GM23338 (cell line): Measurements from ENCODE around the gene NCKAP5. TPM values are rescaled to one million over a fixed set of nuclear protein-coding genes. Genes with fewer than 3 reads are reported as not detected.

Source experiments
- ATAC-seq: fragments of 200-7000 bp; cut with Tn5 transposase; 3 replicates; pipeline ENCODE4 v1.9.1; 2020
- DNase-seq: peaks from one replicate; pipeline ENCODE4 v3.0.0-alpha.2; 2015; ENCODE audit warnings: low spot score
- H2AFZ ChIP-seq: fragments of 200-600 bp; sonication (generic); 2 replicates; pipeline ENCODE4 v1.8.0; 2016; ENCODE audit warnings: antibody characterized with exemption, mild to moderate bottlenecking, moderate library complexity
- H3F3A ChIP-seq: fragments of 200-600 bp; sonication (generic); replicated peaks from 2 replicates; pipeline ENCODE4 v1.8.0; 2017; ENCODE audit warnings: antibody characterized with exemption, mixed run types, low read depth
- H3K27ac ChIP-seq: fragments of 200-600 bp; sonication (generic); 2 replicates; pipeline ENCODE4 v1.6.1; 2016; ENCODE audit warnings: low read depth
- H3K27me3 ChIP-seq: fragments of 200-600 bp; sonication (generic); 2 replicates; pipeline ENCODE4 v1.8.0; 2016; ENCODE audit warnings: mild to moderate bottlenecking, mixed run types, moderate library complexity; ENCODE audit not compliant: insufficient read depth
- H3K36me3 ChIP-seq: fragments of 200-600 bp; sonication (generic); 2 replicates; pipeline ENCODE4 v1.8.0; 2016; ENCODE audit warnings: mild to moderate bottlenecking; ENCODE audit not compliant: insufficient read depth
- H3K4me1 ChIP-seq: fragments of 200-600 bp; sonication (generic); 2 replicates; pipeline ENCODE4 v1.8.0; 2016; ENCODE audit warnings: mild to moderate bottlenecking, moderate library complexity; ENCODE audit not compliant: insufficient read depth
- H3K4me2 ChIP-seq: fragments of 200-600 bp; sonication (generic); 2 replicates; pipeline ENCODE4 v1.7.1; 2017; ENCODE audit warnings: mixed run types
- H3K4me3 ChIP-seq: fragments of 200-600 bp; sonication (generic); 2 replicates; pipeline ENCODE4 v1.6.1; 2016; ENCODE audit warnings: mixed run types
- H3K79me2 ChIP-seq: fragments of 200-600 bp; sonication (generic); replicated peaks from 2 replicates; pipeline ENCODE4 v1.8.0; 2017; ENCODE audit warnings: mild to moderate bottlenecking; ENCODE audit not compliant: insufficient read depth
- H3K9me2 ChIP-seq: fragments of 200-600 bp; sonication (generic); 2 replicates; pipeline ENCODE4 v1.8.0; 2017; ENCODE audit not compliant: insufficient read depth
- H4K20me1 ChIP-seq: fragments of 200-600 bp; sonication (generic); replicated peaks from 2 replicates; pipeline ENCODE4 v1.8.0; 2017; ENCODE audit warnings: mild to moderate bottlenecking; ENCODE audit not compliant: insufficient read depth
- H3K27ac Mint-ChIP-seq: 2 replicates; pipeline ENCODE4 v1.8.0; 2020; ENCODE audit warnings: inconsistent platforms, mild to moderate bottlenecking, moderate library complexity, mixed read lengths
- H3K27me3 Mint-ChIP-seq: 3 replicates; pipeline ENCODE4 v1.8.0; 2022; ENCODE audit warnings: low read depth, mild to moderate bottlenecking, moderate library complexity, mixed read lengths, inconsistent platforms; ENCODE audit not compliant: insufficient read depth, poor library complexity
- H3K36me3 Mint-ChIP-seq: 3 replicates; pipeline ENCODE4 v1.8.0; 2021; ENCODE audit warnings: low read depth, mild to moderate bottlenecking, inconsistent platforms, moderate library complexity, mixed read lengths
- H3K4me1 Mint-ChIP-seq: 3 replicates; pipeline ENCODE4 v1.8.0; 2020; ENCODE audit warnings: mild to moderate bottlenecking, inconsistent platforms, mixed read lengths
- H3K4me3 Mint-ChIP-seq: 3 replicates; pipeline ENCODE4 v1.8.0; 2021; ENCODE audit warnings: moderate library complexity, mild to moderate bottlenecking, inconsistent platforms, mixed read lengths
- H3K9me3 Mint-ChIP-seq: 3 replicates; pipeline ENCODE4 v1.8.0; 2020; ENCODE audit warnings: moderate library complexity, mild to moderate bottlenecking, inconsistent platforms, mixed read lengths
- CREB1 ChIP-seq: fragments of 250-450 bp; sonication (Bioruptor Pico); IDR thresholded peaks from 2 replicates; pipeline ENCODE4 v1.5.0; 2020; ENCODE audit warnings: low read depth, mild to moderate bottlenecking, moderate library complexity
- EZH2 ChIP-seq: fragments of 200-600 bp; sonication (generic); IDR thresholded peaks from one replicate; pipeline ENCODE4 v1.8.0; 2017; ENCODE audit warnings: antibody characterized with exemption, mild to moderate bottlenecking, low read depth; ENCODE audit not compliant: unreplicated experiment
- EZH2phosphoT487 ChIP-seq: fragments of 200-600 bp; sonication (generic); IDR thresholded peaks from one replicate; pipeline ENCODE4 v1.8.1; 2018; ENCODE audit warnings: antibody characterized with exemption; ENCODE audit not compliant: unreplicated experiment
- JUNB ChIP-seq: IDR thresholded peaks from one replicate; pipeline ENCODE4 v1.6.1; 2016; ENCODE audit warnings: antibody characterized with exemption; ENCODE audit not compliant: unreplicated experiment
- NANOG ChIP-seq: IDR thresholded peaks from 2 replicates; pipeline ENCODE4 v1.6.1; 2016; ENCODE audit warnings: antibody characterized with exemption, borderline replicate concordance
- POLR2AphosphoS5 ChIP-seq: IDR thresholded peaks from 2 replicates; pipeline ENCODE4 v1.6.1; 2016; ENCODE audit warnings: antibody characterized with exemption, low read depth
- STAT1 ChIP-seq: IDR thresholded peaks from one replicate; pipeline ENCODE4 v1.6.1; 2016; ENCODE audit warnings: antibody characterized with exemption; ENCODE audit not compliant: unreplicated experiment
- ZNF331 ChIP-seq: fragments of 250-450 bp; sonication (Bioruptor Pico); IDR thresholded peaks from 2 replicates; pipeline ENCODE4 v1.5.0; 2020; ENCODE audit warnings: low read depth, mild to moderate bottlenecking, moderate library complexity
- polyA plus RNA-seq: library from polyadenylated mRNA; unstranded; fragments of >200 nt; fragmentation: Nextera tagmentation; extraction: Ambion mirVana; gene quantifications from 2 replicates; pipeline ENCODE4 v1.2.1, GENCODE V29; 2016
- total RNA-seq: library from RNA; depleted of rRNA; stranded (reverse); fragments of >200 nt; shearing (Covaris generic); gene quantifications from 2 replicates; pipeline ENCODE4 v1.2.3, GENCODE V29; 2014
- TF ChIP-seq, protein P1 (sequence below): fragments of 250-450 bp; sonication (Bioruptor Pico); IDR thresholded peaks from 2 replicates; pipeline ENCODE4 v1.5.0; 2020; ENCODE audit warnings: mild to moderate bottlenecking, moderate library complexity

Gene NCKAP5
- total and polyA plus RNA-seq, 2 experiments from 2014 or later, result 0.34 to 0.73 TPM

DNA sequence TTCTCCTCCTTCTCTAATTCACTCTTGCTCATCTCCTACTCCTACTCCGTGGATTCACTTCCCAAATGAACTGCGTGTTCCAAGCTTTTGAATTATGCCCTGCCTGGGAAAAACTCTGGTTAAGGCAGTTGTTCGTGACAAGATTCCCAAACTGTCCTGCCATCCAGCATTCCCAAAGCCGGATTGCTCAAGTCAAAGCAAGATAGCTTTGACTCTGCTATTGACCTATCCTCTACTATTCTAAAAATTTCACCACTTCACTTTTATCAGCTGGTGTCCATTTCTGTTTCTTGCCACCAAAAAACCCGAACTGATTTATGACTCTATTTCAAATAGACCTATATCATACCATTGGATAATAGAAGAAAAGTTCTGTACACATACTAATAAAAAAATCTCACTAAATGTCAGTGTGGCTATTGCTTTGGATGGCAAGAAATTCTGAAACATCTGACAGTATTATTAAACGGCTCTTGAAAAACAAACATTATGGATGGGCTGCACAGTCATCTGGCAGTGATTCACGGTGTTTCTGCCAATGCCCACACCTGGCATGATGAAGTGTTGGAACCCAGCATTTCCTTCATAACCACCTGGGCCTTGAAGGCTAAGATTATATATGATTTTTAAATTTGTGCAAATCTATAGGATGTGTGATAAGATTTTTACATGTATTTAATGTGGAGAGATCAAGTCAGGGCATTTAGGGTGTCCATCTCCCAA, 87.4 kb downstream of the NCKAP5 start (continued):
- TF ChIP-seq, protein P1, sequence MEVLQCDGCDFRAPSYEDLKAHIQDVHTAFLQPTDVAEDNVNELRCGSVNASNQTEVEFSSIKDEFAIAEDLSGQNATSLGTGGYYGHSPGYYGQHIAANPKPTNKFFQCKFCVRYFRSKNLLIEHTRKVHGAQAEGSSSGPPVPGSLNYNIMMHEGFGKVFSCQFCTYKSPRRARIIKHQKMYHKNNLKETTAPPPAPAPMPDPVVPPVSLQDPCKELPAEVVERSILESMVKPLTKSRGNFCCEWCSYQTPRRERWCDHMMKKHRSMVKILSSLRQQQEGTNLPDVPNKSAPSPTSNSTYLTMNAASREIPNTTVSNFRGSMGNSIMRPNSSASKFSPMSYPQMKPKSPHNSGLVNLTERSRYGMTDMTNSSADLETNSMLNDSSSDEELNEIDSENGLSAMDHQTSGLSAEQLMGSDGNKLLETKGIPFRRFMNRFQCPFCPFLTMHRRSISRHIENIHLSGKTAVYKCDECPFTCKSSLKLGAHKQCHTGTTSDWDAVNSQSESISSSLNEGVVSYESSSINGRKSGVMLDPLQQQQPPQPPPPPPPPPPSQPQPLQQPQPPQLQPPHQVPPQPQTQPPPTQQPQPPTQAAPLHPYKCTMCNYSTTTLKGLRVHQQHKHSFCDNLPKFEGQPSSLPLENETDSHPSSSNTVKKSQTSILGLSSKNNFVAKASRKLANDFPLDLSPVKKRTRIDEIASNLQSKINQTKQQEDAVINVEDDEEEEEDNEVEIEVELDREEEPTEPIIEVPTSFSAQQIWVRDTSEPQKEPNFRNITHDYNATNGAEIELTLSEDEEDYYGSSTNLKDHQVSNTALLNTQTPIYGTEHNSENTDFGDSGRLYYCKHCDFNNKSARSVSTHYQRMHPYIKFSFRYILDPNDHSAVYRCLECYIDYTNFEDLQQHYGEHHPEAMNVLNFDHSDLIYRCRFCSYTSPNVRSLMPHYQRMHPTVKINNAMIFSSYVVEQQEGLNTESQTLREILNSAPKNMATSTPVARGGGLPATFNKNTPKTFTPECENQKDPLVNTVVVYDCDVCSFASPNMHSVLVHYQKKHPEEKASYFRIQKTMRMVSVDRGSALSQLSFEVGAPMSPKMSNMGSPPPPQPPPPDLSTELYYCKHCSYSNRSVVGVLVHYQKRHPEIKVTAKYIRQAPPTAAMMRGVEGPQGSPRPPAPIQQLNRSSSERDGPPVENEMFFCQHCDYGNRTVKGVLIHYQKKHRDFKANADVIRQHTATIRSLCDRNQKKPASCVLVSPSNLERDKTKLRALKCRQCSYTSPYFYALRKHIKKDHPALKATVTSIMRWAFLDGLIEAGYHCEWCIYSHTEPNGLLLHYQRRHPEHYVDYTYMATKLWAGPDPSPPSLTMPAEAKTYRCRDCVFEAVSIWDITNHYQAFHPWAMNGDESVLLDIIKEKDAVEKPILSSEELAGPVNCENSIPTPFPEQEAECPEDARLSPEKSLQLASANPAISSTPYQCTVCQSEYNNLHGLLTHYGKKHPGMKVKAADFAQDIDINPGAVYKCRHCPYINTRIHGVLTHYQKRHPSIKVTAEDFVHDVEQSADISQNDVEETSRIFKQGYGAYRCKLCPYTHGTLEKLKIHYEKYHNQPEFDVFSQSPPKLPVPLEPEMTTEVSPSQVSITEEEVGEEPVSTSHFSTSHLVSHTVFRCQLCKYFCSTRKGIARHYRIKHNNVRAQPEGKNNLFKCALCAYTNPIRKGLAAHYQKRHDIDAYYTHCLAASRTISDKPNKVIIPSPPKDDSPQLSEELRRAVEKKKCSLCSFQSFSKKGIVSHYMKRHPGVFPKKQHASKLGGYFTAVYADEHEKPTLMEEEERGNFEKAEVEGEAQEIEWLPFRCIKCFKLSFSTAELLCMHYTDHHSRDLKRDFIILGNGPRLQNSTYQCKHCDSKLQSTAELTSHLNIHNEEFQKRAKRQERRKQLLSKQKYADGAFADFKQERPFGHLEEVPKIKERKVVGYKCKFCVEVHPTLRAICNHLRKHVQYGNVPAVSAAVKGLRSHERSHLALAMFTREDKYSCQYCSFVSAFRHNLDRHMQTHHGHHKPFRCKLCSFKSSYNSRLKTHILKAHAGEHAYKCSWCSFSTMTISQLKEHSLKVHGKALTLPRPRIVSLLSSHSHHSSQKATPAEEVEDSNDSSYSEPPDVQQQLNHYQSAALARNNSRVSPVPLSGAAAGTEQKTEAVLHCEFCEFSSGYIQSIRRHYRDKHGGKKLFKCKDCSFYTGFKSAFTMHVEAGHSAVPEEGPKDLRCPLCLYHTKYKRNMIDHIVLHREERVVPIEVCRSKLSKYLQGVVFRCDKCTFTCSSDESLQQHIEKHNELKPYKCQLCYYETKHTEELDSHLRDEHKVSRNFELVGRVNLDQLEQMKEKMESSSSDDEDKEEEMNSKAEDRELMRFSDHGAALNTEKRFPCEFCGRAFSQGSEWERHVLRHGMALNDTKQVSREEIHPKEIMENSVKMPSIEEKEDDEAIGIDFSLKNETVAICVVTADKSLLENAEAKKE (CRISPR knock-in tag), result no peak
- TF ChIP-seq EZH2, result no peak
- TF ChIP-seq NANOG, result no peak

DNA sequence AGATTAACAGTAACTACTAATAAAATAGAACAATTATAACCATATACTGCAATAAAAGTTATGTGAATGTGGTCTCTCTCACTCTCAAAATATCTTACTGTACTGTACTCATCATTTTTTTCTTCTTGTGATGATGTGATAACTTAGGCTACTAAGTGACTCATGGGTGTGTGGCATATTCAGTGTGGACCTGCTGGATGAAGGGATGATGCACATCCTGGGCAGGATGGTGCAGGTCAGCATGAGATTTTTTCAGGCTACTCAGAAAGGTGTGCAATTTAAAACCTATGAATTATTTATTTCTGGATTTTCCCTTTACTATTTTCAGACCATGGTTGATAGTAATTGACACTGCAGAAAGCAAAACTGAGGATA, 90.7 kb downstream of the NCKAP5 start:
- H3K27me3 Mint-ChIP-seq, result peaks cover 2% of the 10 kb centered on the region
- Histone ChIP-seq H3K4me2 (no peak overlapping the region), H2AFZ (no peak overlapping the region), H3K4me3 (no peak overlapping the region), H3K27ac (no peak overlapping the region), H3K36me3 (no peaks in the 10 kb centered on the region), H3K27me3 (no peaks in the 10 kb centered on the region), H4K20me1 (no peaks in the 10 kb centered on the region), H3K4me1 (no peaks in the 10 kb centered on the region), H3K9me2 (no peaks in the 10 kb centered on the region), H3F3A (no peaks in the 10 kb centered on the region), H3K79me2 (no peaks in the 10 kb centered on the region)
- no peak overlapping the region for H3K27ac Mint-ChIP-seq
- H3K36me3 Mint-ChIP-seq, result no peaks in the 10 kb centered on the region
- H3K4me1 Mint-ChIP-seq, result no peaks in the 10 kb centered on the region
- no peak overlapping the region for H3K4me3 Mint-ChIP-seq
- H3K9me3 Mint-ChIP-seq, result no peaks in the 10 kb centered on the region
- ATAC-seq, result no peak
- DNase-seq, result no peak
- TF ChIP-seq CREB1 (CRISPR knock-in tag), result no peak
- TF ChIP-seq ZNF331, result no peak
- TF ChIP-seq, protein P1 (CRISPR knock-in tag), result no peak
- no peak for TF ChIP-seq JUNB
- TF ChIP-seq STAT1, result no peak
- no peak for TF ChIP-seq EZH2phosphoT487
- TF ChIP-seq EZH2, result no peak
- no peak for TF ChIP-seq POLR2AphosphoS5
- no peak for TF ChIP-seq NANOG
